Muscle of back (tissue), 11 donors: ENCODE measurements around the gene WNK2. TPM values are rescaled to one million over a fixed set of nuclear protein-coding genes. Genes with fewer than 3 reads are reported as not detected.

ENCODE experiments used
- DNase-seq, 3 donors: peaks; one replicate each; pipeline versions ENCODE4 v3.0.0 to v3.0.0-alpha.2; 2013
- polyA plus RNA-seq, 10 donors: library from polyadenylated mRNA; unstranded; fragments of 120-200 nt; gene quantifications; one replicate each; pipeline ENCODE4 v1.2.1, GENCODE V29; 2013; ENCODE audit not compliant: insufficient read length in 10 of 10

The WNK2 gene
- polyA plus RNA-seq, 10 donors: 9.3 to 14.7 (median 11.5) TPM

GRCh38 chr9:93254061-93254481 lies 70.1 kb downstream of the WNK2 start:
- no peak for DNase-seq

- no peak for DNase-seq
Observed at GRCh38 chr9:93254806-93255493, 71.0 kb downstream of the WNK2 start.

GRCh38 chr9:93255494-93255867 lies 71.5 kb downstream of the WNK2 start:
- no peak for DNase-seq

- no peak for DNase-seq
Observed at GRCh38 chr9:93255994-93256877, 72.3 kb downstream of the WNK2 start.

- no peak for DNase-seq
Observed at GRCh38 chr9:93256878-93257807, 73.2 kb downstream of the WNK2 start.

GRCh38 chr9:93257808-93258331 lies 73.9 kb downstream of the WNK2 start:
- no peak for DNase-seq

GRCh38 chr9:93258419-93258817 lies 74.5 kb downstream of the WNK2 start:
- no peak for DNase-seq

GRCh38 chr9:93258818-93259489 lies 75.0 kb downstream of the WNK2 start:
- no peak for DNase-seq

- no peak for DNase-seq
Observed at GRCh38 chr9:93259490-93260262, 75.7 kb downstream of the WNK2 start.

- no peak for DNase-seq
Observed at GRCh38 chr9:93260263-93261066, 76.5 kb downstream of the WNK2 start.

GRCh38 chr9:93261281-93261680 lies 77.3 kb downstream of the WNK2 start:
- DNase-seq: no peak

GRCh38 chr9:93261735-93262523 lies 78.0 kb downstream of the WNK2 start:
- no peak for DNase-seq

- DNase-seq: no peak
Observed at GRCh38 chr9:93262537-93263310, 78.8 kb downstream of the WNK2 start.

GRCh38 chr9:93263334-93264229 lies 79.6 kb downstream of the WNK2 start:
- no peak for DNase-seq

- no peak for DNase-seq
Observed at GRCh38 chr9:93264338-93265125, 80.6 kb downstream of the WNK2 start.
